Ishikawa (cell line): ENCODE measurements around the gene SLC24A4.
A peak's percentile ranks its signal among the peaks of the same experiment; 100 is the strongest.

Experiments used
- CEBPB ChIP-seq: IDR thresholded peaks from 2 replicates; pipeline ENCODE4 v1.6.1; 2012
- CREB1 ChIP-seq: IDR thresholded peaks from 2 replicates; pipeline ENCODE4 v1.6.1; 2012; ENCODE audit warnings: low read depth
- EGR1 ChIP-seq: IDR thresholded peaks from 2 replicates; pipeline ENCODE4 v1.6.1; 2012
- EP300 ChIP-seq: IDR thresholded peaks from 2 replicates; pipeline ENCODE4 v1.6.1; 2012; ENCODE audit warnings: borderline replicate concordance
- FOXM1 ChIP-seq: IDR thresholded peaks from 2 replicates; pipeline ENCODE4 v1.6.1; 2012; ENCODE audit warnings: low read depth, borderline replicate concordance
- NFIC ChIP-seq: IDR thresholded peaks from 2 replicates; pipeline ENCODE4 v1.6.1; 2012
- RAD21 ChIP-seq: IDR thresholded peaks from 2 replicates; pipeline ENCODE4 v1.6.1; 2012; ENCODE audit warnings: low read depth
- REST ChIP-seq: IDR thresholded peaks from 2 replicates; pipeline ENCODE4 v1.6.1; 2012; ENCODE audit warnings: low read depth, mild to moderate bottlenecking
- TAF1 ChIP-seq: IDR thresholded peaks from 2 replicates; pipeline ENCODE4 v1.6.1; 2012; ENCODE audit warnings: low read depth, mild to moderate bottlenecking
- TCF12 ChIP-seq: IDR thresholded peaks from 2 replicates; pipeline ENCODE4 v1.6.1; 2012; ENCODE audit warnings: low read depth
- TEAD4 ChIP-seq: IDR thresholded peaks from 2 replicates; pipeline ENCODE4 v1.6.1; 2012
- YY1 ChIP-seq: IDR thresholded peaks from 2 replicates; pipeline ENCODE4 v1.6.1; 2012; ENCODE audit warnings: low read depth
- ZBTB7A ChIP-seq: IDR thresholded peaks from 2 replicates; pipeline ENCODE4 v1.6.1; 2012; ENCODE audit warnings: low read depth
- TF ChIP-seq, protein P1 (sequence below): IDR thresholded peaks from 2 replicates; pipeline ENCODE4 v1.6.1; 2012
- TF ChIP-seq, protein P2 (sequence below): IDR thresholded peaks from 2 replicates; pipeline ENCODE4 v1.6.1; 2012

SLC24A4 gene

DNA sequence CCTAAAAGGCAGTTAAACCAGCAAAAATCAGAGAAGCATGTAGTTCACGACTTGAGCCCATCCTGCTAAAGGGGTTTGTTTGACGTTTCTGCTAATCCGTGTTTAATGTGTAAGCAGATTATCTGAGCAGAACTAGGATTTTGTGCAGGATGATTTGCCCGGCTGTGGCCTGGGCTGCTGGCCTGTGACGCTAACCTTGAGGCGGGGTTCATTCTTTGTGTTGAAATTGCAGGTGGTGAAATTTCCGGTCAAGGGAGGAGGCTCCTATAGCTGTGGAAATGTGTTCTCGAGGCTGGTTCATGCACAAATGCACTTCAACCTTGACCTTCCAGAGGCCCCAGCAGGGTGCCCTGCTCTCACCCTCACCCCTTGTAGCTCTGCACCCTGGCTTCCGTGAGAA is 63.7 kb downstream of the SLC24A4 start:
- peak; percentile 54 for TF ChIP-seq CEBPB
- no peak for TF ChIP-seq TCF12

DNA sequence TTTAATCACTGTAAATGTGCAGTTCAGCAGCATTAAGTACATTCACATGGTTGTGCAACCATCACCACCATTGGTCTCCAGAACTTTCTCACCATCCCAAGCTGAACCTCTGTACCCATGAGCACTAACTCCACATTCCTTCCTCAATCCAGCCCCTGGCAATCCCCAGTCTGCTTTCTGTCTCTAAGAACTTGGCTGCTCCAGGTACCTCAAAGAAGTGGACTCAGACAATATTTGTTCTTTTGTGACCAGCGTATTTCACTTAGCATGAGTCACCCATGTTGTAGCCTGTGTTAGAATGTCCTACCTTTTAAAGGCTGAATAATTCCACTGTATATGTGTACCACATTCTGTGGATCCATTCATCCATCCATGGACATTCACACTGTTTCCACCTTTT is 64.6 kb downstream of the SLC24A4 start:
- TF ChIP-seq EP300 (no peak), TEAD4 (no peak), ZBTB7A (no peak), NFIC (no peak), FOXM1 (no peak), EGR1 (no peak), YY1 (no peak), CREB1 (no peak), RAD21 (no peak), CEBPB (no peak), TAF1 (no peak), REST (no peak), TCF12 (no peak)
- TF ChIP-seq, protein P1, sequence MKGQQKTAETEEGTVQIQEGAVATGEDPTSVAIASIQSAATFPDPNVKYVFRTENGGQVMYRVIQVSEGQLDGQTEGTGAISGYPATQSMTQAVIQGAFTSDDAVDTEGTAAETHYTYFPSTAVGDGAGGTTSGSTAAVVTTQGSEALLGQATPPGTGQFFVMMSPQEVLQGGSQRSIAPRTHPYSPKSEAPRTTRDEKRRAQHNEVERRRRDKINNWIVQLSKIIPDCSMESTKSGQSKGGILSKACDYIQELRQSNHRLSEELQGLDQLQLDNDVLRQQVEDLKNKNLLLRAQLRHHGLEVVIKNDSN, result no peak
- TF ChIP-seq, protein P2, sequence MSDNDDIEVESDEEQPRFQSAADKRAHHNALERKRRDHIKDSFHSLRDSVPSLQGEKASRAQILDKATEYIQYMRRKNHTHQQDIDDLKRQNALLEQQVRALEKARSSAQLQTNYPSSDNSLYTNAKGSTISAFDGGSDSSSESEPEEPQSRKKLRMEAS, result no peak

DNA sequence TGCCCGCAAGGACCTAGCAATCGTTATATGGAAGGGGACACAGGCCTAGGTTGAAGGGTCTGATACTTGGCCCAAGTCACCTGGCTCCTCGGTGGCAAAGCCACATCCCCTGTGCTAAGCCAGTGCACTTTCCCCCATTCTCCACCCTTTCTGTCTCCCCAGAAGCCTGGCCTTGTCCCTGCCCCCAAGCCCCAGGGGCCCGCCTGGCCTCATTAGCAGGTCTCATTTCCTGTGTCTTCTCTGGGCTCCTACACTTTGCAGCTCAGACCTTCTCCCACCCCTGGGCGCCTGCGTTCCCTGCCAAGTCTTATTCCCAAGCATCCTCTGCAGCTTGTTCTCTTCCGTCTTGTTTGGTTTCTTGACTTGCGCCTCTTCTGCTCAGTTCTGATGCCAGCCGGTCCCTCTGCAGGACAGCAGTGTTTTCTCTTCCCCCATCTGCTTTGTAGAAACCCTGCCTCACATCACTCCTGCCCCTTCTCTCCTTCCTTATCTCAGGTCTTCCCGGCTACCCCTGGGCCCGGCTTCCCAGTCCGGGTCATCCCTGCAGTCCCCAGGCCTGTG is 66.7 kb downstream of the SLC24A4 start:
- TF ChIP-seq, protein P1, result no peak
- TF ChIP-seq RAD21 (no peak), REST (no peak), YY1 (no peak), EP300 (no peak)
- TF ChIP-seq, protein P2, result no peak

DNA sequence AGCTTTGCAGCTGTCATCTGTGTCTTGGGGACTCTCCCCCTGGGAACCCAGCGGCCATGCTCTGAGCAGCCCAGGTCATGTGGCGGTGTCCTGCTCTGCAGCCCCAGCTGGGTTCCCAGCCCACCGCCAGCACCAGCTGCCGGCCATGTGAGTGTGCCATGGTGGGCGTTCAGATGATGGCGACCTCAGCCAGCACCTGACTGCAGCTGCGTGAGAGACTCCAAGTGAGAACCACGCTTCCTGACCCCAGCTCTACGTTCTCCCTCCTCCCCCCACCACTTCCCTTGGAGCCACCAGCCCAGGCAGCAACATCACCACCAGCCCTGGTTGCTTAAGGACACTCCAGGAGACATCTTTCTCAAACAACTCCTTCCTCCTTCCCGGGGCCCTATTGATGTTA is 68.8 kb downstream of the SLC24A4 start:
- TF ChIP-seq, protein P1, result no peak
- TF ChIP-seq CREB1 (no peak), EP300 (no peak), TCF12 (no peak), CEBPB (no peak), TAF1 (no peak), RAD21 (no peak), FOXM1 (no peak), EGR1 (no peak), TEAD4 (no peak), YY1 (no peak), NFIC (no peak), REST (no peak), ZBTB7A (no peak)
- TF ChIP-seq, protein P2, result no peak
